ENCODE data around the gene KIAA1217.

DNA sequence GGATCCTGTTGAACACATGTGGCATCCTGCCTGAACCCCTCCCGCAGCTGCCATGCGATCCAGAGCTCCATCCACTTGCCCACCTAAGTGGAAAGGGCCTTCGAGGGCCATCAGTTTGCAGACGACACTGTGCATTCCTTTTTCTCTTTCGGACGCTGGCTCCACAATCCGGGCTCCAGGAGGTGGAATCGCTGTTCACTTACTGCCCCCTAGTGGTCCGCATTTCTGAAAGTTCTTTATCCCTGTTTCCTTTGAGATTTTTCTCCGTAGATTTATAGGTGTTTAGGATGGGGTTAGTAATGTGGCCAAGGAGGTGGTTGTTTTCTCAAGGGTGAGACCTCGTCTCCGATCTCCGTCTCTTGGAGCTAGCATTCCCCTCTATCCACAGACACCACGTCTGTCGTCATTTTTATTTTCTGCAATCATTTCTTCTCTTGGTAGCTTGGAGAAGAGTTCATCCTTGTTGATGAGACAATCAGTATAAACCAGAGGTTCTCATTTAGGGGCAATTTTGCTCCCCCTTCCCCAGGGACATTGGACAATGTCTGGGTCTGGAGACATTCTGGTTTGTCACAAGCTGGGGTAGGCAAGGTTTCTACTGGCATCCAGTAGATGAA, 310.2 kb downstream of the KIAA1217 start:
- no peak for TF ChIP-seq REST (IDR thresholded peaks at IDR 0.05; ENCODE audit: insufficient read depth in 1 of 2, low read depth in 2 of 2, low read length in 2 of 2)
- TF ChIP-seq POLR2AphosphoS5 (IDR thresholded peaks at IDR 0.05; ENCODE audit: low read depth, low read length), result no peak
- no peak for TF ChIP-seq SIN3A (IDR thresholded peaks at IDR 0.05; ENCODE audit: borderline replicate concordance, insufficient read depth, low read length)

Measured in PFSK-1 (cell line).